MM.1S (cell line): ENCODE data around the gene ZFHX3.

Source experiments
- CTCF ChIP-seq: fragments of 300-600 bp; sonication (generic); IDR thresholded peaks from 2 replicates; pipeline ENCODE4 v1.5.1; 2016; ENCODE audit warnings: antibody characterized with exemption, low read length, mixed read lengths
- EZH2 ChIP-seq: fragments of 300-600 bp; sonication (generic); optimal IDR thresholded peaks from 2 replicates; pipeline ENCODE3; 2017; ENCODE audit warnings: low read depth, mild to moderate bottlenecking, antibody characterized with exemption, low read length, mixed read lengths
- EZH2phosphoT487 ChIP-seq: fragments of 300-600 bp; sonication (generic); IDR thresholded peaks from 2 replicates; pipeline ENCODE4 v1.6.1; 2018; ENCODE audit warnings: antibody characterized with exemption, low read length

GRCh38 chr16:72944757-72945485, 103.0 kb downstream of the ZFHX3 start:
- TF ChIP-seq CTCF (no peak), EZH2phosphoT487 (no peak), EZH2 (no peak)
